ENCODE measurements around the gene RAB11FIP4.

Gene RAB11FIP4

GRCh38 chr17:31366088-31366487, 25.4 kb upstream of the RAB11FIP4 start:
- H3K4me3 ChIP-seq (ENCODE audit: low read length) = no peak overlapping the region
- DNase-seq (ENCODE audit: low read depth) = no peak
- no peak for TF ChIP-seq CTCF (conservative IDR thresholded peaks at IDR 0.05; ENCODE audit: low read length)

DNA sequence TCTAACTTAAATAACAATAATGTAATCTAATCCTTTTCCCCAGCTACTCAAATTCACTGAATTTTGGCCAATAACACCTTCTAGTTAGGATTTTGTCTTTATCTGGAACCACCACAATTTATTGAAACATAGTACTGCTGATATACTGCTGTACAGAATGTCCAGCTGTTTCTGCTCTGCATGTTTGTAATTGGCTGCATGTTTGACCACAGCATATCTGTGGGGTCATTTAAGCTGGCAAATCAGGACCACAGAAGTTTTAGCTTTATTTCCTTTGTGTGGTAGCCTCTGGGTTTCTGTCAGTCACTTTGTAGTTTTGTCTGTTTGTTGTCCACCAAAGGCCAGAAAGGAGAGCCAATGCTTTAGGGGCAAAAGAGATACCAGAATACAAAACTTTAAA, 22.2 kb upstream of the RAB11FIP4 start:
- peak; percentile 58 for DNase-seq (ENCODE audit: low read depth)
- no peak for TF ChIP-seq CTCF (conservative IDR thresholded peaks at IDR 0.05; ENCODE audit: low read length)
- H3K4me3 ChIP-seq (ENCODE audit: low read length) = no peak overlapping the region

DNA sequence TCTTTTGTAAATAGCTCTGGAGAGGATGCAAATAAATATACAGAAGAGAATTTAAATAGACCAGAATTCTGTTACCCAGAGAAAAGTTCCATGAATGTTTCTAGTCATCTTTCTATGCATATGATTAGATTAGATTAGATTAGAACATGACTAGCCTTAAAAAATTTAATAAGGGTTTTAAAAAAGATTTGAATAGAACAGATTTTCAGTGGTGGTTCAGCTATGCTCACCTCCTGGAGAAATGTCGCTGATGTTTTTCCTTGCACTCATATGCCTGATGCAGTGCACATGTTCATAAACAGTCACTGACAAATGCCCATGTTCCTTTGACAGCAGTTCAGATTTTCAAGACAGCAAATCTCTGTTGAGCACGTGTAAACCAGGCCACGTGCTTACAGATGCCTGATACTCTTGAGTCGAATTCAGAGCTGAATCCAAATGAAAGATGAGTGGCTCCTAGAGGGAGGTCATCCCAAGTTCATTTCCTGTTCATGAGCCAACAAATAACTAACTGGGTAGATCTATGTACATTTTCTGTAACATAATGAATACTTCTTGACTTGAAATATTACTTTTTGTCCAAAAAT, 19.9 kb upstream of the RAB11FIP4 start:
- DNase-seq (ENCODE audit: low read depth) = peak; percentile 43
- no peak overlapping the region for H3K4me3 ChIP-seq (ENCODE audit: low read length)
- no peak for TF ChIP-seq CTCF (conservative IDR thresholded peaks at IDR 0.05; ENCODE audit: low read length)

GRCh38 chr17:31373150-31374093, 18.1 kb upstream of the RAB11FIP4 start:
- no peak overlapping the region for H3K4me3 ChIP-seq (ENCODE audit: low read length)
- DNase-seq (ENCODE audit: low read depth) = peak; percentile 71
- peak; percentile 88 for TF ChIP-seq CTCF (conservative IDR thresholded peaks at IDR 0.05; ENCODE audit: low read length)

GRCh38 chr17:31374094-31374447, 17.4 kb upstream of the RAB11FIP4 start:
- H3K4me3 ChIP-seq (ENCODE audit: low read length) = no peak overlapping the region
- no peak for DNase-seq (ENCODE audit: low read depth)
- no peak for TF ChIP-seq CTCF (conservative IDR thresholded peaks at IDR 0.05; ENCODE audit: low read length)

- TF ChIP-seq CTCF (conservative IDR thresholded peaks at IDR 0.05; ENCODE audit: low read length) = no peak
- DNase-seq (ENCODE audit: low read depth) = no peak
- H3K4me3 ChIP-seq (ENCODE audit: low read length) = no peak overlapping the region
Measured at GRCh38 chr17:31374503-31374902, 17.0 kb upstream of the RAB11FIP4 start.

DNA sequence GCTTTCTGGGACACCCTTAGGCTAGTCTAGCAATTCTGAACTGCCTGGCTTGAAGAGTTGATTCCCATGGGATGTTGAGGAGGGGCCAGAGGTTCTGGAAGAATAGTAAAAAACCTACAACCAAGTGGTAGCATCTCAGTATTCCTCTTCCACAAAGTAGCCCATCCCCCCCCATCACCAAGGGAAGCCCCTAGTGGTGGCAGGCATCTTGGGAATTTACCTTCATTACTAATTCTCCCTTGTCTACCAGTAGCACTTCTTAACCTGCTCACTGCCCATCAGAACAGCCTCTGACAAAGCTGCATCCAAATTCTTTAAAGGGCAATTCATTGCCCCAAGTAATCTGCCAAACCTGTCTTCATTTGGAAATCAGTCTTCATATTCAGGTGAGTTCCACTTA, 12.8 kb upstream of the RAB11FIP4 start:
- no peak overlapping the region for H3K4me3 ChIP-seq (ENCODE audit: low read length)
- no peak for DNase-seq (ENCODE audit: low read depth)
- TF ChIP-seq CTCF (conservative IDR thresholded peaks at IDR 0.05; ENCODE audit: low read length) = no peak
